WTC11 (cell line): ENCODE results near the gene COPS9. TPM values are rescaled to one million over a fixed set of nuclear protein-coding genes. Genes with fewer than 3 reads are reported as not detected.

Experiments
- ATAC-seq: fragments of 200-7000 bp; cut with Tn5 transposase; 2 replicates; pipeline ENCODE4 v1.10.0; 2021; ENCODE audit warnings: mild to moderate bottlenecking, moderate library complexity
- CTCF ChIA-PET: fragments of 300-600 bp; sonication (Branson Sonifier 250); formaldehyde crosslinking; loops from one replicate; lab custom pipeline; 2021; ENCODE audit warnings: antibody characterized with exemption; lab: Charles Lee
- POLR2A ChIA-PET: fragments of 350-600 bp; sonication (Branson Sonifier 250); formaldehyde crosslinking; loops from one replicate; lab custom pipeline; 2021; ENCODE audit warnings: antibody characterized with exemption; lab: Charles Lee
- DNase-seq: peaks from one replicate; pipeline ENCODE4 v3.0.0; 2021; ENCODE audit warnings: low spot score
- H3K27ac Mint-ChIP-seq: 2 replicates; pipeline ENCODE4 v1.8.0; 2021; ENCODE audit warnings: mixed read lengths
- H3K27me3 Mint-ChIP-seq: 2 replicates; pipeline ENCODE4 v1.8.0; 2021; ENCODE audit warnings: low read depth, mild to moderate bottlenecking, moderate library complexity, mixed read lengths
- H3K36me3 Mint-ChIP-seq: 2 replicates; pipeline ENCODE4 v1.8.0; 2021; ENCODE audit warnings: mixed read lengths
- H3K4me1 Mint-ChIP-seq: 2 replicates; pipeline ENCODE4 v1.8.0; 2022; ENCODE audit warnings: mixed read lengths
- H3K4me3 Mint-ChIP-seq: 2 replicates; pipeline ENCODE4 v1.8.0; 2021; ENCODE audit warnings: mild to moderate bottlenecking, moderate library complexity, mixed read lengths
- H3K9me3 Mint-ChIP-seq: 2 replicates; pipeline ENCODE4 v1.8.0; 2021; ENCODE audit warnings: mixed read lengths
- CREB1 ChIP-seq: sonication (generic); formaldehyde crosslinking; IDR thresholded peaks from 2 replicates; pipeline ENCODE4 v1.8.0; 2023; ENCODE audit warnings: mild to moderate bottlenecking, missing genetic modification reagents
- E2F5 ChIP-seq: sonication (generic); formaldehyde crosslinking; IDR thresholded peaks from 2 replicates; pipeline ENCODE4 v1.8.1; 2022; ENCODE audit warnings: mild to moderate bottlenecking, moderate library complexity, missing genetic modification reagents
- FOXJ3 ChIP-seq: sonication (generic); formaldehyde crosslinking; IDR thresholded peaks from 2 replicates; pipeline ENCODE4 v1.9.0; 2021; ENCODE audit warnings: missing genetic modification reagents, mild to moderate bottlenecking, borderline replicate concordance
- FOXP1 ChIP-seq: sonication (generic); formaldehyde crosslinking; IDR thresholded peaks from 2 replicates; pipeline ENCODE4 v1.8.0; 2022; ENCODE audit warnings: missing genetic modification reagents, mild to moderate bottlenecking, moderate library complexity, borderline replicate concordance
- GRHL2 ChIP-seq: fragments of 250-450 bp; sonication (Bioruptor Pico); IDR thresholded peaks from 2 replicates; pipeline ENCODE4 v1.8.0; 2022; ENCODE audit warnings: mild to moderate bottlenecking, moderate library complexity; ENCODE audit not compliant: insufficient replicate concordance, severe bottlenecking
- HMGA2 ChIP-seq: fragments of 250-450 bp; sonication (Bioruptor Pico); IDR thresholded peaks from 2 replicates; pipeline ENCODE4 v1.4.0; 2021; ENCODE audit warnings: mild to moderate bottlenecking, moderate library complexity
- NR2C2 ChIP-seq: sonication (generic); formaldehyde crosslinking; IDR thresholded peaks from 2 replicates; pipeline ENCODE4 v1.8.0; 2022; ENCODE audit warnings: mild to moderate bottlenecking, missing genetic modification reagents
- NR3C1 ChIP-seq: sonication (generic); formaldehyde crosslinking; conservative IDR thresholded peaks from 2 replicates; pipeline ENCODE4 v1.8.1; 2023; ENCODE audit warnings: low read depth, mild to moderate bottlenecking, missing genetic modification reagents
- RORB ChIP-seq: fragments of 250-450 bp; sonication (Bioruptor Pico); IDR thresholded peaks from 2 replicates; pipeline ENCODE4 v1.9.0; 2021; ENCODE audit warnings: mild to moderate bottlenecking
- SMAD3 ChIP-seq: sonication (generic); formaldehyde crosslinking; IDR thresholded peaks from 2 replicates; pipeline ENCODE4 v1.8.0; 2022; ENCODE audit warnings: missing genetic modification reagents, mild to moderate bottlenecking, borderline replicate concordance
- ZBTB43 ChIP-seq: sonication (generic); formaldehyde crosslinking; IDR thresholded peaks from 2 replicates; pipeline ENCODE4 v1.8.1; 2023; ENCODE audit warnings: mild to moderate bottlenecking, missing genetic modification reagents
- ZNF317 ChIP-seq: sonication (generic); formaldehyde crosslinking; IDR thresholded peaks from 2 replicates; pipeline ENCODE4 v1.8.1; 2023; ENCODE audit warnings: low read depth, mild to moderate bottlenecking, moderate library complexity, missing genetic modification reagents, borderline replicate concordance
- ZNF396 ChIP-seq: fragments of 250-450 bp; sonication (Bioruptor Pico); IDR thresholded peaks from 2 replicates; pipeline ENCODE4 v1.8.0; 2021; ENCODE audit warnings: mild to moderate bottlenecking, moderate library complexity, borderline replicate concordance
- ZNF671 ChIP-seq: fragments of 250-450 bp; sonication (Bioruptor Pico); IDR thresholded peaks from 2 replicates; pipeline ENCODE4 v1.8.0; 2021; ENCODE audit warnings: mild to moderate bottlenecking
- total RNA-seq: library from RNA; stranded (reverse); gene quantifications from 3 replicates; pipeline ENCODE4 v1.2.3, GENCODE V29; 2021
- TF ChIP-seq, protein P1 (sequence below): fragments of 250-450 bp; sonication (Bioruptor Pico); IDR thresholded peaks from 2 replicates; pipeline ENCODE4 v1.8.0; 2021; ENCODE audit warnings: mild to moderate bottlenecking
- TF ChIP-seq, protein P2 (sequence below): sonication (generic); formaldehyde crosslinking; IDR thresholded peaks from 2 replicates; pipeline ENCODE4 v1.8.0; 2022; ENCODE audit warnings: mild to moderate bottlenecking, missing genetic modification reagents

Gene COPS9
- total RNA-seq, 1 experiment from 2014 or later: 142 TPM

DNA sequence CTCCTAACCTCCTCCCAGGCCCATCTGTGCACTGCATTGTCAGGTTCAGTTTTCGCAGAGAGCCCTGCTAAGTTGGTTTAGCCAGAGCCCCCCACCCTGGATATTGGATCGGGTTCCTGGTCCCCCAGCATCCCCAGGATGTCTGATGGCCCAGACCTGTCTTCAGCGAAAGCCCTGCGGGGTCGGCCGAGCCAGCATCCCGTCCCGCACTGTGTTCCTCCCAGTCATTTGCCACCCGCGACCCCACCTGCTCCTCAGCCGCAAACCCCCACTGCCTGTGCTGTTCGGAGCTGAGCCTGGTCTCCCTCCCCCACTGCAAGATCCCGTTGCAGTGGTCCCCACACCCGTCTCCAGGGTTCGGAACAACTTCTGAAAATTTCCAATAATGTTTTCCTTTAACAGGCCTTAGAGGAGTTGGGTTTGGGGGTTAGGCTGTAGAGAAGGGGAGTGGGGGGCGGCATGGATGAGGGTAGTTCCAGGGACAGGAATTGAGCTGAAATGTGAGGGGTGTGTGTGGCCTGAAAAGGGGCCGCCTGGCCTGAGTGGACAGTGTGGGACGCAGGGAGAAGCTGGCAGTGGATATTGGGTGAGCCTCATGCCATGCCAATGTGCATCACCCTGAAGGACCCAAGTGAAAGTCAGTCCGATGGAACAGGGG, 1.6 kb upstream of the COPS9 start:
- Mint-ChIP-seq H3K36me3 (peaks cover 14% of the 10 kb centered on the region), H3K27ac (no peak overlapping the region), H3K9me3 (no peaks in the 10 kb centered on the region), H3K4me1 (peaks cover 40% of the 10 kb centered on the region), H3K4me3 (0 out of 2 replicates have a peak overlapping the region, but pooled peaks have one; percentile 85), H3K27me3 (peaks cover 9% of the 10 kb centered on the region)
- TF ChIP-seq NR3C1 (CRISPR knock-in tag): no peak
- TF ChIP-seq ZBTB43: no peak
- no peak for TF ChIP-seq ZNF671 (CRISPR knock-in tag)
- no peak for TF ChIP-seq FOXP1 (CRISPR knock-in tag)
- no peak for TF ChIP-seq RORB (CRISPR knock-in tag)
- TF ChIP-seq, protein P1, sequence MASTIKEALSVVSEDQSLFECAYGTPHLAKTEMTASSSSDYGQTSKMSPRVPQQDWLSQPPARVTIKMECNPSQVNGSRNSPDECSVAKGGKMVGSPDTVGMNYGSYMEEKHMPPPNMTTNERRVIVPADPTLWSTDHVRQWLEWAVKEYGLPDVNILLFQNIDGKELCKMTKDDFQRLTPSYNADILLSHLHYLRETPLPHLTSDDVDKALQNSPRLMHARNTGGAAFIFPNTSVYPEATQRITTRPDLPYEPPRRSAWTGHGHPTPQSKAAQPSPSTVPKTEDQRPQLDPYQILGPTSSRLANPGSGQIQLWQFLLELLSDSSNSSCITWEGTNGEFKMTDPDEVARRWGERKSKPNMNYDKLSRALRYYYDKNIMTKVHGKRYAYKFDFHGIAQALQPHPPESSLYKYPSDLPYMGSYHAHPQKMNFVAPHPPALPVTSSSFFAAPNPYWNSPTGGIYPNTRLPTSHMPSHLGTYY (CRISPR knock-in tag): no peak
- no peak for TF ChIP-seq ZNF317 (CRISPR knock-in tag)
- TF ChIP-seq FOXJ3 (CRISPR knock-in tag): no peak
- no peak for TF ChIP-seq E2F5 (CRISPR knock-in tag)
- TF ChIP-seq NR2C2 (CRISPR knock-in tag): no peak
- TF ChIP-seq GRHL2 (CRISPR knock-in tag): no peak
- TF ChIP-seq CREB1 (CRISPR knock-in tag): no peak
- no peak for DNase-seq
- ChIA-PET POLR2A (no interaction called here), CTCF (no interaction called here)
- no peak for ATAC-seq

DNA sequence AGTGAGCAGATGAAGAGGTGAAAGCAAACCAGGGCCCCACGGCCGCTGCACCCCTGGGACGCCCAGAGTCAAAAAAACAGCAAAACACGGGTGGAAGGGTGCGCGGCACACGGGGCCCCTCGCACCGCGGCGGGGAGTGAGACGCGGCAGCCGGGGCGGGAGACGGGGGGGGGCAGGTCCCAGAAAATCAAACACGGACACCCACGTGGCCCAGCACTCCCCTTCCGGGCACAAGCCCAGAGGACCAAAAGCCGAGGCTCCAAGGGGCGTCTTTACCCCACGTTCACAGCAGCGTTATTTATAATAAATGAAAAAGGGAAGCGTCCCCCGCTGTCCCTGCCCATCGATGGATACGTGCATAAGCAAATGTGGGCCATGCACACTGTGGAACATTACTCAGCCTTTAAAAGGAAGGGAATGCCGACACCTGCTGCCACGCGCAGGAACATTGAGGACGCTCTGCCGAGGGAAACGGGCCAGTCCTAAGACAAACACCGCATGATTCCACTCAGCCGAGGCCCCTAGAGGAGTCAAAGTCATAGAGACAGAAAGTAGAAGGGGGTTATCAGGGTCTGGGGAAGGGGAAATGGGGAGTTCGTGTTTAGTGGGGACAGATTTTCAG, 677 bp upstream of the COPS9 start:
- CTCF ChIA-PET: no interaction called here
- POLR2A ChIA-PET: no interaction called here
- H3K9me3 Mint-ChIP-seq: no peaks in the 10 kb centered on the region
- no peak for ATAC-seq
- H3K4me3 Mint-ChIP-seq: peak overlapping the region; percentile 85
- no peak for DNase-seq
- peaks cover 40% of the 10 kb centered on the region for H3K4me1 Mint-ChIP-seq
- TF ChIP-seq, protein P2, sequence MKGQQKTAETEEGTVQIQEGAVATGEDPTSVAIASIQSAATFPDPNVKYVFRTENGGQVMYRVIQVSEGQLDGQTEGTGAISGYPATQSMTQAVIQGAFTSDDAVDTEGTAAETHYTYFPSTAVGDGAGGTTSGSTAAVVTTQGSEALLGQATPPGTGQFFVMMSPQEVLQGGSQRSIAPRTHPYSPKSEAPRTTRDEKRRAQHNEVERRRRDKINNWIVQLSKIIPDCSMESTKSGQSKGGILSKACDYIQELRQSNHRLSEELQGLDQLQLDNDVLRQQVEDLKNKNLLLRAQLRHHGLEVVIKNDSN: peak; percentile 2; the same call in 1 of the 2 replicates
- no peak for TF ChIP-seq HMGA2 (CRISPR knock-in tag)
- TF ChIP-seq, all 79 proteins: peak for 1
- Mint-ChIP-seq H3K27ac (no peak overlapping the region), H3K36me3 (peaks cover 22% of the 10 kb centered on the region), H3K27me3 (peaks cover 9% of the 10 kb centered on the region)

GRCh38 chr2:240135706-240136012, 446 bp downstream of the COPS9 start:
- peak overlapping the region; percentile 90; the same call in 1 of the 2 replicates for H3K27ac Mint-ChIP-seq
- peaks cover 33% of the 10 kb centered on the region for H3K36me3 Mint-ChIP-seq
- ChIA-PET POLR2A (no interaction called here), CTCF (interaction anchor here (0.5 kb wide), 1 partner anchor 98 kb away, joined by 3 read pairs; no protein-coding TSS in a partner anchor)
- H3K27me3 Mint-ChIP-seq: peaks cover 9% of the 10 kb centered on the region
- ATAC-seq (no peak), DNase-seq (no peak)
- H3K4me1 Mint-ChIP-seq: peaks cover 38% of the 10 kb centered on the region
- no peaks in the 10 kb centered on the region for H3K9me3 Mint-ChIP-seq
- peak overlapping the region; percentile 85 for H3K4me3 Mint-ChIP-seq
- TF ChIP-seq SMAD3 (CRISPR knock-in tag) (no peak), ZNF396 (CRISPR knock-in tag) (no peak)
